Testis (tissue), 2 donors: ENCODE measurements around the gene ISYNA1.

ENCODE experiments used
- CTCF ChIP-seq, 3 experiments: fragments of 450-650 bp in 2 of 3; fragments of 200-600 bp in 1 of 3; sonication (generic) in 1 of 3; IDR thresholded peaks; one replicate each; pipeline ENCODE4 v1.5.1; 2016 to 2019; ENCODE audit warnings: antibody characterized with exemption in 3 of 3, mild to moderate bottlenecking in 2 of 3, moderate library complexity in 1 of 3
- POLR2A ChIP-seq: fragments of 450-650 bp; IDR thresholded peaks from one replicate; pipeline ENCODE4 v1.6.1; 2017; ENCODE audit warnings: antibody characterized with exemption, mild to moderate bottlenecking, moderate library complexity

DNA sequence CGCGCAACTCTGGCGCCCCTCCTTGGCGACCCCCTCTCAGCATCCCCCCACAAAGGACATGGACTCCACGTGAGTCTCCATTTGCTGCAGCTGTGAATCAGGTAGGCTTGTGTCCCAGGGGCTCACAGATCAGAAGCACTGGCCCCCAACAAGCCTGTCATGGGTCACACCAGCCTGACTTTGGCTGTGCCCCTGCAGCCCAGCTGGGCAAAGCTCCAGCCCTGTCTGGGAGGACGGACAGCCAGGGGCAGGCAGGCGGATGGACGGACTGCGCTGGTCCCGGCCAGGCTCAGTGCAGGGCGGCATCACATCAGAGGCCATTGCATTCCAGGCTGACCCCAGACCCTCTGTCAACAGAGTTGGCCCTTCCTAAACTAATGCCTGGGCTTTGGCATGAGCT is 28.4 kb upstream of the ISYNA1 start:
- TF ChIP-seq CTCF (IDR thresholded peaks at IDR 0.05) (no peak), POLR2A (no peak)
